Measurements from ENCODE around the gene NTMT1. TPM values are rescaled to one million over a fixed set of nuclear protein-coding genes. Genes with fewer than 3 reads are reported as not detected.

NTMT1 gene
- total and polyA plus RNA-seq, 9 of the 15 experiments (the other 6 are each of a cell fraction or from before 2014, with no cell fraction given): 42.1 to 116 (median 74.7) TPM

DNA sequence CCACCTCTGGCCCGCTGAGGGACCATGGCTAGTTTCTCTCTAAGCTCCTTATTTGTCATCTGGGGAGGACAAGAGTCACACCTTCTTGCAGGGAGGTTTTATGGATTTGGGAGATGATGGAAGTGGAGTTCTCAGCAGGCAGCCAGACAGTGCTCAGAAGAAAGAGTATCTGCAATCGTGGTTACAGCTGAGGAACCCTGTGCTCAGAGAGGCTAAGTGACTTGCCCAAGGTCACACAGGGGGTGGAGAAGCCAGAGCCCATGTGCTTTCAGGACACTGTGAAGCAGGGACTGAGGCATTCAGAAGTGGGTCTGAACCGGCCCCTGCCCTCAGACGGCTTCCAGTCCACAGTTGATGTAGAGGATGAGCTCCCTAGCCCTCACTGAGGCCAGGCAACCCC lies 50.3 kb downstream of the NTMT1 start:
- intact Hi-C loops (cut with micrococcal nuclease): loop anchor here (10.0 kb wide), 1 partner anchor 981 kb away; no protein-coding TSS in a partner anchor
- CTCF ChIA-PET (ENCODE audit: low intra/inter-chr PET ratio): no interaction called here
- H3K4me2 ChIP-seq (ENCODE audit: insufficient read depth, low read length): no peak overlapping the region
- H3K9me1 ChIP-seq (ENCODE audit: control insufficient read depth, insufficient read depth, low read length): no peaks in the 10 kb centered on the region
- 10% methylated on average over 4 of the region's 4 CpGs for WGBS (ENCODE audit: insufficient coverage, low coverage, missing lambda C conversion rate)
- H3K4me1 ChIP-seq (replicated peaks in 1 of 2; ENCODE audit: control insufficient read depth in 2 of 2, insufficient read depth in 2 of 2, low read length in 2 of 2): peaks cover 0 to 35% of the 10 kb centered on the region in 2 experiments; a peak in 2 of 5 replicates
- no peak overlapping the region for H3K27ac ChIP-seq (ENCODE audit: extremely low read depth, low read depth, low read length)
- peaks cover 2% of the 10 kb centered on the region; the same call in 1 of the 2 replicates for H3K9me3 ChIP-seq (replicated peaks; ENCODE audit: control insufficient read depth, insufficient read depth, low read depth, low read length)
- POLR2A ChIA-PET: interaction anchor here (0.6 to 0.7 kb wide), 5 partner anchors 11 to 1363 kb away, joined by 3 to 4 read pairs (median 3); no protein-coding TSS in a partner anchor
- no peaks in the 10 kb centered on the region for H3K36me3 ChIP-seq (ENCODE audit: control insufficient read depth, insufficient read depth, low read length)
- no peak overlapping the region for H3K4me3 ChIP-seq
- peaks cover 35% of the 10 kb centered on the region for H4K20me1 ChIP-seq (replicated peaks; ENCODE audit: control insufficient read depth, insufficient read depth, low read length)
- FAIRE-seq: no peak
- no peak overlapping the region for H2AFZ ChIP-seq (ENCODE audit: low read depth, low read length)
- no peak overlapping the region for H3K9ac ChIP-seq (ENCODE audit: insufficient read depth in 1 of 2, low read depth in 2 of 2, low read length in 2 of 2)
- DNase-seq (ENCODE audit: extremely low read depth in 1 of 4, low spot score in 3 of 4): no peak
- ATAC-seq: no peak
- no peaks in the 10 kb centered on the region for H3K79me2 ChIP-seq (ENCODE audit: control insufficient read depth, insufficient read depth, low read length)
- no TSS peak for BruUV-seq (replicated peaks)
- in situ Hi-C loops (cut with MboI): loop anchor here (10.0 kb wide), 1 partner anchor 1461 kb away; no protein-coding TSS in a partner anchor
- H3K27me3 ChIP-seq (ENCODE audit: control insufficient read depth in 2 of 2, insufficient read depth in 2 of 2, low read length in 2 of 2): peaks cover 39 to 78% of the 10 kb centered on the region in 2 experiments
- TF ChIP-seq ARID4B (CRISPR knock-in tag; IDR thresholded peaks at IDR 0.05): no peak
- no peak for TF ChIP-seq ZBTB5 (IDR thresholded peaks at IDR 0.05)
- no peak for TF ChIP-seq CUX1 (CRISPR knock-in tag; IDR thresholded peaks at IDR 0.05)
- TF ChIP-seq ZNF76 (CRISPR knock-in tag; IDR thresholded peaks at IDR 0.05; ENCODE audit: borderline replicate concordance): no peak
- no peak for TF ChIP-seq PHB (CRISPR knock-in tag; IDR thresholded peaks at IDR 0.05)
- TF ChIP-seq CBFA2T3 (IDR thresholded peaks at IDR 0.05): no peak
- TF ChIP-seq, protein P1, sequence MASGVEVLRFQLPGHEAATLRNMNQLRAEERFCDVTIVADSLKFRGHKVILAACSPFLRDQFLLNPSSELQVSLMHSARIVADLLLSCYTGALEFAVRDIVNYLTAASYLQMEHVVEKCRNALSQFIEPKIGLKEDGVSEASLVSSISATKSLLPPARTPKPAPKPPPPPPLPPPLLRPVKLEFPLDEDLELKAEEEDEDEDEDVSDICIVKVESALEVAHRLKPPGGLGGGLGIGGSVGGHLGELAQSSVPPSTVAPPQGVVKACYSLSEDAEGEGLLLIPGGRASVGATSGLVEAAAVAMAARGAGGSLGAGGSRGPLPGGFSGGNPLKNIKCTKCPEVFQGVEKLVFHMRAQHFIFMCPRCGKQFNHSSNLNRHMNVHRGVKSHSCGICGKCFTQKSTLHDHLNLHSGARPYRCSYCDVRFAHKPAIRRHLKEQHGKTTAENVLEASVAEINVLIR (CRISPR knock-in tag; IDR thresholded peaks at IDR 0.05): no peak
- no peak for TF ChIP-seq ZNF584 (CRISPR knock-in tag; IDR thresholded peaks at IDR 0.05; ENCODE audit: low read depth)
- TF ChIP-seq SMAD4 (CRISPR knock-in tag; conservative IDR thresholded peaks at IDR 0.05): no peak

Data from K562 (cell line).